GM23338 (cell line): ENCODE results near the gene HERPUD2. TPM values are rescaled to one million over a fixed set of nuclear protein-coding genes. Genes with fewer than 3 reads are reported as not detected.

Source experiments
- ATAC-seq: fragments of 200-7000 bp; cut with Tn5 transposase; 3 replicates; pipeline ENCODE4 v1.9.1; 2020
- DNase-seq: peaks from one replicate; pipeline ENCODE4 v3.0.0-alpha.2; 2015; ENCODE audit warnings: low spot score
- H2AFZ ChIP-seq: fragments of 200-600 bp; sonication (generic); 2 replicates; pipeline ENCODE4 v1.8.0; 2016; ENCODE audit warnings: antibody characterized with exemption, mild to moderate bottlenecking, moderate library complexity
- H3F3A ChIP-seq: fragments of 200-600 bp; sonication (generic); replicated peaks from 2 replicates; pipeline ENCODE4 v1.8.0; 2017; ENCODE audit warnings: antibody characterized with exemption, mixed run types, low read depth
- H3K27ac ChIP-seq: fragments of 200-600 bp; sonication (generic); 2 replicates; pipeline ENCODE4 v1.6.1; 2016; ENCODE audit warnings: low read depth
- H3K27me3 ChIP-seq: fragments of 200-600 bp; sonication (generic); 2 replicates; pipeline ENCODE4 v1.8.0; 2016; ENCODE audit warnings: mild to moderate bottlenecking, mixed run types, moderate library complexity; ENCODE audit not compliant: insufficient read depth
- H3K36me3 ChIP-seq: fragments of 200-600 bp; sonication (generic); 2 replicates; pipeline ENCODE4 v1.8.0; 2016; ENCODE audit warnings: mild to moderate bottlenecking; ENCODE audit not compliant: insufficient read depth
- H3K4me1 ChIP-seq: fragments of 200-600 bp; sonication (generic); 2 replicates; pipeline ENCODE4 v1.8.0; 2016; ENCODE audit warnings: mild to moderate bottlenecking, moderate library complexity; ENCODE audit not compliant: insufficient read depth
- H3K4me2 ChIP-seq: fragments of 200-600 bp; sonication (generic); 2 replicates; pipeline ENCODE4 v1.7.1; 2017; ENCODE audit warnings: mixed run types
- H3K4me3 ChIP-seq: fragments of 200-600 bp; sonication (generic); 2 replicates; pipeline ENCODE4 v1.6.1; 2016; ENCODE audit warnings: mixed run types
- H3K79me2 ChIP-seq: fragments of 200-600 bp; sonication (generic); replicated peaks from 2 replicates; pipeline ENCODE4 v1.8.0; 2017; ENCODE audit warnings: mild to moderate bottlenecking; ENCODE audit not compliant: insufficient read depth
- H3K9me2 ChIP-seq: fragments of 200-600 bp; sonication (generic); 2 replicates; pipeline ENCODE4 v1.8.0; 2017; ENCODE audit not compliant: insufficient read depth
- H4K20me1 ChIP-seq: fragments of 200-600 bp; sonication (generic); replicated peaks from 2 replicates; pipeline ENCODE4 v1.8.0; 2017; ENCODE audit warnings: mild to moderate bottlenecking; ENCODE audit not compliant: insufficient read depth
- H3K27ac Mint-ChIP-seq: 2 replicates; pipeline ENCODE4 v1.8.0; 2020; ENCODE audit warnings: inconsistent platforms, mild to moderate bottlenecking, moderate library complexity, mixed read lengths
- H3K27me3 Mint-ChIP-seq: 3 replicates; pipeline ENCODE4 v1.8.0; 2022; ENCODE audit warnings: low read depth, mild to moderate bottlenecking, moderate library complexity, mixed read lengths, inconsistent platforms; ENCODE audit not compliant: insufficient read depth, poor library complexity
- H3K36me3 Mint-ChIP-seq: 3 replicates; pipeline ENCODE4 v1.8.0; 2021; ENCODE audit warnings: low read depth, mild to moderate bottlenecking, inconsistent platforms, moderate library complexity, mixed read lengths
- H3K4me1 Mint-ChIP-seq: 3 replicates; pipeline ENCODE4 v1.8.0; 2020; ENCODE audit warnings: mild to moderate bottlenecking, inconsistent platforms, mixed read lengths
- H3K4me3 Mint-ChIP-seq: 3 replicates; pipeline ENCODE4 v1.8.0; 2021; ENCODE audit warnings: moderate library complexity, mild to moderate bottlenecking, inconsistent platforms, mixed read lengths
- H3K9me3 Mint-ChIP-seq: 3 replicates; pipeline ENCODE4 v1.8.0; 2020; ENCODE audit warnings: moderate library complexity, mild to moderate bottlenecking, inconsistent platforms, mixed read lengths
- CREB1 ChIP-seq: fragments of 250-450 bp; sonication (Bioruptor Pico); IDR thresholded peaks from 2 replicates; pipeline ENCODE4 v1.5.0; 2020; ENCODE audit warnings: low read depth, mild to moderate bottlenecking, moderate library complexity
- EZH2 ChIP-seq: fragments of 200-600 bp; sonication (generic); IDR thresholded peaks from one replicate; pipeline ENCODE4 v1.8.0; 2017; ENCODE audit warnings: antibody characterized with exemption, mild to moderate bottlenecking, low read depth; ENCODE audit not compliant: unreplicated experiment
- EZH2phosphoT487 ChIP-seq: fragments of 200-600 bp; sonication (generic); IDR thresholded peaks from one replicate; pipeline ENCODE4 v1.8.1; 2018; ENCODE audit warnings: antibody characterized with exemption; ENCODE audit not compliant: unreplicated experiment
- JUNB ChIP-seq: IDR thresholded peaks from one replicate; pipeline ENCODE4 v1.6.1; 2016; ENCODE audit warnings: antibody characterized with exemption; ENCODE audit not compliant: unreplicated experiment
- NANOG ChIP-seq: IDR thresholded peaks from 2 replicates; pipeline ENCODE4 v1.6.1; 2016; ENCODE audit warnings: antibody characterized with exemption, borderline replicate concordance
- POLR2AphosphoS5 ChIP-seq: IDR thresholded peaks from 2 replicates; pipeline ENCODE4 v1.6.1; 2016; ENCODE audit warnings: antibody characterized with exemption, low read depth
- STAT1 ChIP-seq: IDR thresholded peaks from one replicate; pipeline ENCODE4 v1.6.1; 2016; ENCODE audit warnings: antibody characterized with exemption; ENCODE audit not compliant: unreplicated experiment
- ZNF114 ChIP-seq: fragments of 250-450 bp; sonication (Bioruptor Pico); IDR thresholded peaks from 2 replicates; pipeline ENCODE4 v1.5.0; 2020; ENCODE audit warnings: mild to moderate bottlenecking, moderate library complexity
- ZNF331 ChIP-seq: fragments of 250-450 bp; sonication (Bioruptor Pico); IDR thresholded peaks from 2 replicates; pipeline ENCODE4 v1.5.0; 2020; ENCODE audit warnings: low read depth, mild to moderate bottlenecking, moderate library complexity
- polyA plus RNA-seq: library from polyadenylated mRNA; unstranded; fragments of >200 nt; fragmentation: Nextera tagmentation; extraction: Ambion mirVana; gene quantifications from 2 replicates; pipeline ENCODE4 v1.2.1, GENCODE V29; 2016
- total RNA-seq: library from RNA; depleted of rRNA; stranded (reverse); fragments of >200 nt; shearing (Covaris generic); gene quantifications from 2 replicates; pipeline ENCODE4 v1.2.3, GENCODE V29; 2014
- TF ChIP-seq, protein P1 (sequence below), 2 experiments: fragments of 200-600 bp in 1 of 2; sonication (generic) in 1 of 2; conservative IDR thresholded peaks; 2 replicates each; pipeline versions ENCODE4 v1.5.1 to v1.6.1; 2016 to 2017; ENCODE audit warnings: antibody characterized with exemption in 2 of 2, low read depth in 2 of 2, mild to moderate bottlenecking in 2 of 2, moderate library complexity in 1 of 2
- TF ChIP-seq, protein P2 (sequence below): IDR thresholded peaks from 2 replicates; pipeline ENCODE4 v1.6.1; 2016; ENCODE audit warnings: antibody characterized with exemption
- TF ChIP-seq, protein P3 (sequence below): IDR thresholded peaks from one replicate; pipeline ENCODE4 v1.6.1; 2018; ENCODE audit warnings: antibody characterized with exemption; ENCODE audit not compliant: unreplicated experiment
- TF ChIP-seq, protein P4 (sequence below): fragments of 250-450 bp; sonication (Bioruptor Pico); IDR thresholded peaks from 2 replicates; pipeline ENCODE4 v1.5.0; 2020; ENCODE audit warnings: mild to moderate bottlenecking, moderate library complexity

The HERPUD2 gene
- total and polyA plus RNA-seq, 2 experiments from 2014 or later: 8.0 to 12.0 TPM

DNA sequence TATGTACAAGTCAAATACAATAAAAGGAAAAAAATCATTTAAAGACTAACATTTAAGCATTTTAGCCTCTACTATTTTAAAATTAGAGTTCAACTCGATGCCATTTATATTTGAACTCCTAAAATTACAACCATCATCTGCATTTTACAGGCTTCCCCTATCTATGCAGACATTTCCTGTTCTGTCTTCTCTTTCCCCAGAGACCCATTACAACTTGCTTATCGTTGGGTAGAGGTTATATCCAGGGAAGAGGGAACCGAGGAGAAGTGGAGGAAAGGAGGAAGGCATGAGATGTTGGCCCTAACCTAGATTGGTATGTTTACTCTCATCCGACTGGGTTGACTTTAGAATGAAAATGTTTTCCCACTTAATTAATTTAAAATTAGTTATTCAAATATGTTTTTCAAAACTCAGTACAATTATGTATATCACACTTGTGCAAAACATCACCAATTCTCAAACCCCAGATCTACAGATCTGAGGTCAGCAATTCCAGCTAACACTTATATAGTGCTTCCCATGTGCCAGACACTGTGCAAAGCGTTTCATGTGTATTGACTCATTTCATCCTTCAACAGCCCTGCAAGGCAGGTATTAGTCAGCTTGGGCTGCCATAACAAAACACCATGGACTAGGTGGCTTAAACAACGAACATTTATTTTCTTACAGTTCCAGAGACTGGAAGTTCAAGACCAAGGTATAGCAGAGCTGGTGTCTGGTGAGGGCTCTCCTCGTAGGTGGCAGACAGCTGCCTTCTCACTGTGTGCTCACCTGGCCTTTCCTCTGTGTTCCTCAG, 27.3 kb upstream of the HERPUD2 start:
- Mint-ChIP-seq H3K27me3 (no peaks in the 10 kb centered on the region), H3K4me3 (no peak overlapping the region), H3K27ac (no peak overlapping the region), H3K36me3 (no peaks in the 10 kb centered on the region), H3K4me1 (no peaks in the 10 kb centered on the region), H3K9me3 (no peaks in the 10 kb centered on the region)
- H4K20me1 ChIP-seq: no peaks in the 10 kb centered on the region
- TF ChIP-seq STAT1 (no peak), CREB1 (CRISPR knock-in tag) (no peak), NANOG (no peak), JUNB (no peak), ZNF114 (no peak), ZNF331 (no peak), POLR2AphosphoS5 (no peak), EZH2 (no peak), EZH2phosphoT487 (no peak)
- TF ChIP-seq, protein P1, sequence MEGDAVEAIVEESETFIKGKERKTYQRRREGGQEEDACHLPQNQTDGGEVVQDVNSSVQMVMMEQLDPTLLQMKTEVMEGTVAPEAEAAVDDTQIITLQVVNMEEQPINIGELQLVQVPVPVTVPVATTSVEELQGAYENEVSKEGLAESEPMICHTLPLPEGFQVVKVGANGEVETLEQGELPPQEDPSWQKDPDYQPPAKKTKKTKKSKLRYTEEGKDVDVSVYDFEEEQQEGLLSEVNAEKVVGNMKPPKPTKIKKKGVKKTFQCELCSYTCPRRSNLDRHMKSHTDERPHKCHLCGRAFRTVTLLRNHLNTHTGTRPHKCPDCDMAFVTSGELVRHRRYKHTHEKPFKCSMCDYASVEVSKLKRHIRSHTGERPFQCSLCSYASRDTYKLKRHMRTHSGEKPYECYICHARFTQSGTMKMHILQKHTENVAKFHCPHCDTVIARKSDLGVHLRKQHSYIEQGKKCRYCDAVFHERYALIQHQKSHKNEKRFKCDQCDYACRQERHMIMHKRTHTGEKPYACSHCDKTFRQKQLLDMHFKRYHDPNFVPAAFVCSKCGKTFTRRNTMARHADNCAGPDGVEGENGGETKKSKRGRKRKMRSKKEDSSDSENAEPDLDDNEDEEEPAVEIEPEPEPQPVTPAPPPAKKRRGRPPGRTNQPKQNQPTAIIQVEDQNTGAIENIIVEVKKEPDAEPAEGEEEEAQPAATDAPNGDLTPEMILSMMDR (conservative IDR thresholded peaks at IDR 0.05; ENCODE audit: low read depth in 2 of 2): no peak
- TF ChIP-seq, protein P2, sequence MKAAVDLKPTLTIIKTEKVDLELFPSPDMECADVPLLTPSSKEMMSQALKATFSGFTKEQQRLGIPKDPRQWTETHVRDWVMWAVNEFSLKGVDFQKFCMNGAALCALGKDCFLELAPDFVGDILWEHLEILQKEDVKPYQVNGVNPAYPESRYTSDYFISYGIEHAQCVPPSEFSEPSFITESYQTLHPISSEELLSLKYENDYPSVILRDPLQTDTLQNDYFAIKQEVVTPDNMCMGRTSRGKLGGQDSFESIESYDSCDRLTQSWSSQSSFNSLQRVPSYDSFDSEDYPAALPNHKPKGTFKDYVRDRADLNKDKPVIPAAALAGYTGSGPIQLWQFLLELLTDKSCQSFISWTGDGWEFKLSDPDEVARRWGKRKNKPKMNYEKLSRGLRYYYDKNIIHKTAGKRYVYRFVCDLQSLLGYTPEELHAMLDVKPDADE: no peak
- TF ChIP-seq, protein P3, sequence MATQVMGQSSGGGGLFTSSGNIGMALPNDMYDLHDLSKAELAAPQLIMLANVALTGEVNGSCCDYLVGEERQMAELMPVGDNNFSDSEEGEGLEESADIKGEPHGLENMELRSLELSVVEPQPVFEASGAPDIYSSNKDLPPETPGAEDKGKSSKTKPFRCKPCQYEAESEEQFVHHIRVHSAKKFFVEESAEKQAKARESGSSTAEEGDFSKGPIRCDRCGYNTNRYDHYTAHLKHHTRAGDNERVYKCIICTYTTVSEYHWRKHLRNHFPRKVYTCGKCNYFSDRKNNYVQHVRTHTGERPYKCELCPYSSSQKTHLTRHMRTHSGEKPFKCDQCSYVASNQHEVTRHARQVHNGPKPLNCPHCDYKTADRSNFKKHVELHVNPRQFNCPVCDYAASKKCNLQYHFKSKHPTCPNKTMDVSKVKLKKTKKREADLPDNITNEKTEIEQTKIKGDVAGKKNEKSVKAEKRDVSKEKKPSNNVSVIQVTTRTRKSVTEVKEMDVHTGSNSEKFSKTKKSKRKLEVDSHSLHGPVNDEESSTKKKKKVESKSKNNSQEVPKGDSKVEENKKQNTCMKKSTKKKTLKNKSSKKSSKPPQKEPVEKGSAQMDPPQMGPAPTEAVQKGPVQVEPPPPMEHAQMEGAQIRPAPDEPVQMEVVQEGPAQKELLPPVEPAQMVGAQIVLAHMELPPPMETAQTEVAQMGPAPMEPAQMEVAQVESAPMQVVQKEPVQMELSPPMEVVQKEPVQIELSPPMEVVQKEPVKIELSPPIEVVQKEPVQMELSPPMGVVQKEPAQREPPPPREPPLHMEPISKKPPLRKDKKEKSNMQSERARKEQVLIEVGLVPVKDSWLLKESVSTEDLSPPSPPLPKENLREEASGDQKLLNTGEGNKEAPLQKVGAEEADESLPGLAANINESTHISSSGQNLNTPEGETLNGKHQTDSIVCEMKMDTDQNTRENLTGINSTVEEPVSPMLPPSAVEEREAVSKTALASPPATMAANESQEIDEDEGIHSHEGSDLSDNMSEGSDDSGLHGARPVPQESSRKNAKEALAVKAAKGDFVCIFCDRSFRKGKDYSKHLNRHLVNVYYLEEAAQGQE: no peak
- TF ChIP-seq, protein P4, sequence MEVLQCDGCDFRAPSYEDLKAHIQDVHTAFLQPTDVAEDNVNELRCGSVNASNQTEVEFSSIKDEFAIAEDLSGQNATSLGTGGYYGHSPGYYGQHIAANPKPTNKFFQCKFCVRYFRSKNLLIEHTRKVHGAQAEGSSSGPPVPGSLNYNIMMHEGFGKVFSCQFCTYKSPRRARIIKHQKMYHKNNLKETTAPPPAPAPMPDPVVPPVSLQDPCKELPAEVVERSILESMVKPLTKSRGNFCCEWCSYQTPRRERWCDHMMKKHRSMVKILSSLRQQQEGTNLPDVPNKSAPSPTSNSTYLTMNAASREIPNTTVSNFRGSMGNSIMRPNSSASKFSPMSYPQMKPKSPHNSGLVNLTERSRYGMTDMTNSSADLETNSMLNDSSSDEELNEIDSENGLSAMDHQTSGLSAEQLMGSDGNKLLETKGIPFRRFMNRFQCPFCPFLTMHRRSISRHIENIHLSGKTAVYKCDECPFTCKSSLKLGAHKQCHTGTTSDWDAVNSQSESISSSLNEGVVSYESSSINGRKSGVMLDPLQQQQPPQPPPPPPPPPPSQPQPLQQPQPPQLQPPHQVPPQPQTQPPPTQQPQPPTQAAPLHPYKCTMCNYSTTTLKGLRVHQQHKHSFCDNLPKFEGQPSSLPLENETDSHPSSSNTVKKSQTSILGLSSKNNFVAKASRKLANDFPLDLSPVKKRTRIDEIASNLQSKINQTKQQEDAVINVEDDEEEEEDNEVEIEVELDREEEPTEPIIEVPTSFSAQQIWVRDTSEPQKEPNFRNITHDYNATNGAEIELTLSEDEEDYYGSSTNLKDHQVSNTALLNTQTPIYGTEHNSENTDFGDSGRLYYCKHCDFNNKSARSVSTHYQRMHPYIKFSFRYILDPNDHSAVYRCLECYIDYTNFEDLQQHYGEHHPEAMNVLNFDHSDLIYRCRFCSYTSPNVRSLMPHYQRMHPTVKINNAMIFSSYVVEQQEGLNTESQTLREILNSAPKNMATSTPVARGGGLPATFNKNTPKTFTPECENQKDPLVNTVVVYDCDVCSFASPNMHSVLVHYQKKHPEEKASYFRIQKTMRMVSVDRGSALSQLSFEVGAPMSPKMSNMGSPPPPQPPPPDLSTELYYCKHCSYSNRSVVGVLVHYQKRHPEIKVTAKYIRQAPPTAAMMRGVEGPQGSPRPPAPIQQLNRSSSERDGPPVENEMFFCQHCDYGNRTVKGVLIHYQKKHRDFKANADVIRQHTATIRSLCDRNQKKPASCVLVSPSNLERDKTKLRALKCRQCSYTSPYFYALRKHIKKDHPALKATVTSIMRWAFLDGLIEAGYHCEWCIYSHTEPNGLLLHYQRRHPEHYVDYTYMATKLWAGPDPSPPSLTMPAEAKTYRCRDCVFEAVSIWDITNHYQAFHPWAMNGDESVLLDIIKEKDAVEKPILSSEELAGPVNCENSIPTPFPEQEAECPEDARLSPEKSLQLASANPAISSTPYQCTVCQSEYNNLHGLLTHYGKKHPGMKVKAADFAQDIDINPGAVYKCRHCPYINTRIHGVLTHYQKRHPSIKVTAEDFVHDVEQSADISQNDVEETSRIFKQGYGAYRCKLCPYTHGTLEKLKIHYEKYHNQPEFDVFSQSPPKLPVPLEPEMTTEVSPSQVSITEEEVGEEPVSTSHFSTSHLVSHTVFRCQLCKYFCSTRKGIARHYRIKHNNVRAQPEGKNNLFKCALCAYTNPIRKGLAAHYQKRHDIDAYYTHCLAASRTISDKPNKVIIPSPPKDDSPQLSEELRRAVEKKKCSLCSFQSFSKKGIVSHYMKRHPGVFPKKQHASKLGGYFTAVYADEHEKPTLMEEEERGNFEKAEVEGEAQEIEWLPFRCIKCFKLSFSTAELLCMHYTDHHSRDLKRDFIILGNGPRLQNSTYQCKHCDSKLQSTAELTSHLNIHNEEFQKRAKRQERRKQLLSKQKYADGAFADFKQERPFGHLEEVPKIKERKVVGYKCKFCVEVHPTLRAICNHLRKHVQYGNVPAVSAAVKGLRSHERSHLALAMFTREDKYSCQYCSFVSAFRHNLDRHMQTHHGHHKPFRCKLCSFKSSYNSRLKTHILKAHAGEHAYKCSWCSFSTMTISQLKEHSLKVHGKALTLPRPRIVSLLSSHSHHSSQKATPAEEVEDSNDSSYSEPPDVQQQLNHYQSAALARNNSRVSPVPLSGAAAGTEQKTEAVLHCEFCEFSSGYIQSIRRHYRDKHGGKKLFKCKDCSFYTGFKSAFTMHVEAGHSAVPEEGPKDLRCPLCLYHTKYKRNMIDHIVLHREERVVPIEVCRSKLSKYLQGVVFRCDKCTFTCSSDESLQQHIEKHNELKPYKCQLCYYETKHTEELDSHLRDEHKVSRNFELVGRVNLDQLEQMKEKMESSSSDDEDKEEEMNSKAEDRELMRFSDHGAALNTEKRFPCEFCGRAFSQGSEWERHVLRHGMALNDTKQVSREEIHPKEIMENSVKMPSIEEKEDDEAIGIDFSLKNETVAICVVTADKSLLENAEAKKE (CRISPR knock-in tag): no peak
- no peaks in the 10 kb centered on the region for H3K27me3 ChIP-seq
- no peaks in the 10 kb centered on the region for H3K36me3 ChIP-seq
- no peak overlapping the region for H3K27ac ChIP-seq
- DNase-seq: no peak
- H2AFZ ChIP-seq: no peak overlapping the region
- H3K4me1 ChIP-seq: no peaks in the 10 kb centered on the region
- no peaks in the 10 kb centered on the region for H3K9me2 ChIP-seq
- H3F3A ChIP-seq: no peaks in the 10 kb centered on the region
- no peaks in the 10 kb centered on the region for H3K79me2 ChIP-seq
- H3K4me2 ChIP-seq: no peak overlapping the region
- no peak for ATAC-seq
- no peak overlapping the region for H3K4me3 ChIP-seq
